GM18505 (cell line): Measurements from ENCODE around the gene TMEM200C.

ENCODE experiments used
- ATAC-seq: cut with Tn5 transposase; IDR thresholded peaks from one replicate; pipeline ENCODE4 v1.9.1; 2021; ENCODE audit not compliant: unreplicated experiment
- POLR2A ChIP-seq: IDR thresholded peaks from 4 replicates; pipeline ENCODE4 v1.6.1; 2011; ENCODE audit warnings: borderline replicate concordance; ENCODE audit not compliant: insufficient read depth, insufficient read length; ENCODE audit errors: extremely low read depth

Gene TMEM200C

DNA sequence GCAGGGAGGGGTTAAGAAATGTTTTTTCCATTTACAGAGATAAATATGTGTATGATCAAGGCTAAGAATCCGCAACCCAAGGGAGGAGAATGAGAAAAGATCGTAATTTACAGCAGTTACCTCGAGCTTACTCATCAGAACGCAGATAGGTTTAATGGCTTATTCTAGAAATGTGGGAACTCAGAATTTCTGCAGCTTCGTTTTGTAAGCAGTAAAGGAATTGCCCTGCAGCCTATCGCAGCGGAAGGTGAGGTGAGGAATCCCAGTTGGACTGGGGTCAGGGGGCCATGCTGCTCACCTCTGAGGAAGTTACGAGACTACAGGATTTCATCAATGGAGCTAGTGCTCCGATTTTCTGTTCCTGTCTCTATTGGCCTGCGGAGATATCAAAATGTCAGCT, 8.1 kb upstream of the TMEM200C start:
- no peak for ATAC-seq
- TF ChIP-seq POLR2A: no peak

DNA sequence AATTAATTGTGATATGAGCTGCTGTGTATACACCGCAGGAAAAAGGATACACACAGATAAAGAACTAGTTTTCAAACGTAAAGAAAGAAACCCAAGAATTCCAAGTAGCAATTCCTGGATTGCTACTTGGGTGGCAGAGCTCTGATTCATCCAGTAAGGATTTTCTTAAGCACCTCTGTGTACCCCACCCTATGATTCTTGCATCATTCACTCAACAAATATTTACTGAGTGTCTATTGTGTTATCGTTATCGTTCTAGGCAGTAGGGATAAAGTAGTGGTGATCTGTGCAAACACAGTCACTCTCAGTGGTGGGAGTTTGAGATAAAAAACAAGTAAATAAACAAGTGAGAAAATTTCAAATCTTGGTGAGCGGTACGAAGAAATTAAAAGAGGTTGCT, 4.9 kb upstream of the TMEM200C start:
- TF ChIP-seq POLR2A: no peak
- ATAC-seq: no peak

DNA sequence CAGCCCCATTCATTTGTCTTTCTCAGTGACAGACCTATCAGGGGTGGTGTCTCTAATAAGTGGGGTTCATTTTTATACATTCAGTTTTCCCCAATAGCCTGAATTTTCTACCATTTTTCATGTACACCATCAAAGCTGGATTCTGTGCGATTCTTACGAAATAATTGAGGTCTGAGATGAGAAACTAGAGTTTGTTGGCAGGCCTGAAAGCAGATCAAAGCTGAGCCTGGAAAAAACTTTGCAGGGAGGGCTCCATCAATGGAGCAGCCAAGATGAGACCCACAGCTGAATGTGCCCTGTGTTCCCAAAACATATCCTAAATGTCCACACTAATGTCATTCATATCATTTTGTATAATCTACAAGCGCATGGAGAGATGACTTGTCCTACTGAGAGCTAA, 4.5 kb upstream of the TMEM200C start:
- ATAC-seq: no peak
- TF ChIP-seq POLR2A: no peak

DNA sequence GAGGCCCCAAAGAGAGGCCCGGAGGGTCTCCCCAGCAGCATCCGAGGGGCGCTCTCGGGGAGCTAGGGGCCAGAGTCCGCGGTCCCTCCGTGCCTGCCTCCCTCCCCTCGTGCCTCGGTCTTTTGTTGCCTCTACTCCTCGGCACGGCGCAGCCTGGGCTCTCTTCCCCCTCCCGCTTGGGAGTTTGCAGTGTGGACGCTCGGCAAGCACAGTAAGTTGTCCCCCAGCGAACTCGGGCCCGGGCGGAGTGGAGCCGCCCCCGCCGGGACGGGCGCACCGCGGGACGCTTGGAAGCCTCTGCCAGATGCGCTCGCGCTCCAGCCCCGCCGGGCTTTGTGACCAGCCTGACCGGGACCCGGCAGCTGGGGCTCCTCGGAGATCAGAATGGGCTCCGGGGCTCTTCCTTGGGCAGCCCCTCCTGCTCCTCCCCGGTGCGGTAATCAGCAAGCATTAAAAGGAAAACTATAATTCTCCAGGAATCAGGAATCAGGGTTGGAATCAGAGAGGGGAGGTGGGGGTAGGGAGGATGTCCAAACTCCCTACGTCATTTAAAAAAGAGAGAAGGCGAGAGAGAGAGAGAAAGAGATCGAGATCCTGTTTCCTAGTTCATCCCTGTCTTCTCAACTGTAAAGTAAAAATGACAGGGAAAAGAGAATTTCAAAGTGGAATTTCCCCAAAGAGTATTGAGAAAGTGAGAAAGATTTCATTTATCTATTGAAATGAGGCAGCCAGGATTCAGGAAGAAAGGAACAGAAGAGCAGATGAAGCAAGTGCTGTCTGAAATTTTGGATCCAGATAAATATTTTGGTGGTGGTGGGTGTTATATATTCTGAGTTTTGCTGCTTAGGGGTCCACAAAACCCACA, 786 bp upstream of the TMEM200C start:
- ATAC-seq: peak; percentile 46
- TF ChIP-seq POLR2A: no peak

DNA sequence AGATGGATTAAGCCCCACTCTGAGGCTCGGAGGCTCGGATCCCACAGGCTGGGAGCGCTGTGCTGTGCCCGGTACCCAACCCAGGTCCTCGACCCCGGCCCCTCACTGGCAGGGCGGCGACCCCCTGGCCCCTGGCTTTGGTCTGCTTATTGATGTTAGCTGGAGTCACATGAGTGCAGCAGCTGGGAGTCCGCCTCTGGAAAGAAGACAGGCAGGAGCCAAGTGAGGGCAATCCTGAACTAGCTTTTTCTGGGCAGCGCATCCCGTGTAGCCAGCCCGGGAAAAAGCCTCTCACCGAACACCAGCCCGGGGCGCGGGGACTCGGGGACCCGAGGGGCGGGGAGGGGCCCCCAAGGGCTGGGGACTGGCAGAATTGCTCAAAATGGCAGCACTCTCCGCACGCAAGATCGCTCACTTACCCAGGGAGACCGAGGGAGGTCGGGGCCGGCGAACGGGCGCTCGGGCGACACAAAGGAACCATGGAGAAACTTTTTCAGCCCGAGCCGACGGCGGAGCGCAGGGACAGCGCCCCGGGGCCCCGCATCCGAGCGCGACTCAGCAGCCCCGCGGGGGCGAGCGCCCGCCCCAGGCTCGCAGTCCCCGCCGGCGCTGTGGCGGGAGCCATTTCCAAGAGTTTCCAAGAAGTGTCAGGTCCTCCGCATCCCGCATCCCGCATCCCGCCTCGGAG, 567 bp downstream of the TMEM200C start:
- ATAC-seq: peak; percentile 7
- TF ChIP-seq POLR2A: no peak

DNA sequence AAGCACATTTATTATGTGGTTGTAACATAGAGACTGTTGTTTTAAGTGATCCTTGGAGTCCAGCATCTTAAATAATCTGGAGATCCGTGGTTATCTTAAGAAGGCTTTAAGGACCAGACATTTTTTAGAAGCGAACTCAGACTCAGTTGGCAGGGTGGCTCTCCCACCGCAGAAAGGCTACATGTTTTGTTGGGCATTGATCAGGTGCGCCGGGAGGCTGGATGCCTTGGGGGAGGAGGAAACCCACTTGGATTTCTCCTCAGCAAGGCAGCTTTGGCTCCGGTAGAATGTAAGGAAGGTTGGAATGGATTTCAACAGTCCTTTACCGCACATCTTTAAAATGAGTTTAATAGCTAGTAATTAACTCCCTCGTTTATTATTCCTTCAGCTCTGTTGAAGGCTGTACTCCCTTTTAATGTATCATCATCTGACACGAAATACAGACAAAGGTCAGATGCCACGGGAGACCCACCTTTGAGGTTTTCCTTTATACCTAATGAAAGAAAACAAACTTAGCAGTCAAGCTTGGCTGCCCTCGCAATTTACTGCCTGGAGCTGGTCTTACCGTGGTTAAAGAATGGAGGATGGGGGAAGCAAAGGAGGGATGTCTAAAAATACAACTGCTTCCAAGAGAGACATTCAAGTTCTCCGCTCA, 1.2 kb downstream of the TMEM200C start:
- no peak for TF ChIP-seq POLR2A
- no peak for ATAC-seq

DNA sequence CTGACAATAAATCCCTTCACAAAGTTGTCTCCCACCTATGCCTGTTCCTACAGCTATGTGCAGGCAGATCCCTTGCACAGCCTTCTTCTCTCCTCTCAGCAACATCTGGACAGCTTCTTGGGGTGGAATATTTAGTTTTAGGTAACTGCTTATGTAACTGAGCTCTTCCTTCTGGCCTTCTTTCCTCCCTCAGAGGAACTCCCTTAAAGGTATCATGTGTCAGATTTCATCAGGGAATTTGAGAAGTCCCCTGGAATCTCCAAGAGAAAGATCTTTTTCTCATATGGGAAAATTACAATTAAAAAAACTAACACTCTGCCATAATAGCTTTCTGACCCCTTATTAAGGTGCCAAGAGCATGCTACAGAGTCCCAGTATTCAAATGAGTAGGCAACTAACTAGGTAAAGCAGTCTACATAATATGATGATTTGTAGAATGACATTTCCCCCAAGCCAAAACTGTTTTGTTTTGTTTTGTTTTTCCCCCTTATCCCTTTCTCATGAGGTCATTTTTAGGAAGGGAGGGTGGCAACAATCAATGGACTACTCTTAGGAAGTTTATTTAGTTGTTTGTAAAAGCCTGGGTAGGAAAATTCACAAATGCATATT, 2.4 kb downstream of the TMEM200C start:
- ATAC-seq: no peak
- TF ChIP-seq POLR2A: no peak

DNA sequence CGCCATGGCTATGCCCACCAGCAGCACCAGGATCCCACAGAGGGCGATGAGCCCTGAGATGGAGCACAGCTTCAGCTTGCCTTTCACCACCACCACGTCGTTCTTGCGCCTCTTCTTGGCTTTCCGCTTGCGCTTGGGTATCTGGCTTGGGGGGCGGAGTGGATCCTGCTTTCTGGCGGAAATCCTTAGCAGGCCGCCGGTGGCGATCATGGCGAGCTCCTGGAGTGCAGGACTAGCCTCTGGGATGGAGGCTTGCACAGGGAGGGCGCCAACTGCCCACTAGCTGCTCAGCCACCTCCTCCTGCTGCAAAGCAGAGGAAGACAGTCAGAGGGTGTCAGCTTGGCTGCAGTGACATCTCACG, 3.5 kb downstream of the TMEM200C start:
- no peak for ATAC-seq
- no peak for TF ChIP-seq POLR2A

DNA sequence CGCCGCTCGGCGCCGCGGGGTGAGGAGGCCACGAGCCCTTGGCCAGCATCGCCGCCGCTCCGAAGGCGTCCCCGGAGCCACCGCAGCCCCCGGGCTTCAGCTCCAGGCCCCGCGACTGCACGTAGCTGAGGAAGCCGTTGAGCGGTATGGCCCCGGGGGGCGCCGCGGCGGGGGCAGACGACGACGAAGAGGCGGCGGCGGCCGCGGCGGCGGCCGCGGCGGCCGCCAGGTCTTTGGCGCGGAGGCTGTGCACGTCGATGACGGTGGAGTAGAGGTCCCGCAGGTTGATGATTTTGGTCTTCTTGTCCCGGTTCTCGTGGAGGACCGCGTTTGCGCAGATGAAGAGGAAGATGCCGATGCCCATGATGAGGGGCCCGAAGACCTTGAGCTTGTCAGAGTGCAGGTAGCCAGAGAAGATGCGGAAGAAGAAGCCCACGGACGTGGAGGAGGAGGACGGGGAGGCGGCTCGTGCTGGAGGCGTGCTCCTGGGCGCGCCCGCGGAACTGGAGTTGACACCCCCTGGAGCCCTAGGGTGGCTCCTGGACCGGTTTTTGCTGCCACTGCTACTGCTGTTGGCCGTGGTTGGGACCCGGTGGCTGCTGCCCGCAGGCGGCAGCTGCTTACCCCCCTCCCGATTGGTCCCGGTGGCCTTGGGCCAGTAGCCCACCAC, 4.0 kb downstream of the TMEM200C start:
- ATAC-seq: peak; percentile 6
- TF ChIP-seq POLR2A: no peak

DNA sequence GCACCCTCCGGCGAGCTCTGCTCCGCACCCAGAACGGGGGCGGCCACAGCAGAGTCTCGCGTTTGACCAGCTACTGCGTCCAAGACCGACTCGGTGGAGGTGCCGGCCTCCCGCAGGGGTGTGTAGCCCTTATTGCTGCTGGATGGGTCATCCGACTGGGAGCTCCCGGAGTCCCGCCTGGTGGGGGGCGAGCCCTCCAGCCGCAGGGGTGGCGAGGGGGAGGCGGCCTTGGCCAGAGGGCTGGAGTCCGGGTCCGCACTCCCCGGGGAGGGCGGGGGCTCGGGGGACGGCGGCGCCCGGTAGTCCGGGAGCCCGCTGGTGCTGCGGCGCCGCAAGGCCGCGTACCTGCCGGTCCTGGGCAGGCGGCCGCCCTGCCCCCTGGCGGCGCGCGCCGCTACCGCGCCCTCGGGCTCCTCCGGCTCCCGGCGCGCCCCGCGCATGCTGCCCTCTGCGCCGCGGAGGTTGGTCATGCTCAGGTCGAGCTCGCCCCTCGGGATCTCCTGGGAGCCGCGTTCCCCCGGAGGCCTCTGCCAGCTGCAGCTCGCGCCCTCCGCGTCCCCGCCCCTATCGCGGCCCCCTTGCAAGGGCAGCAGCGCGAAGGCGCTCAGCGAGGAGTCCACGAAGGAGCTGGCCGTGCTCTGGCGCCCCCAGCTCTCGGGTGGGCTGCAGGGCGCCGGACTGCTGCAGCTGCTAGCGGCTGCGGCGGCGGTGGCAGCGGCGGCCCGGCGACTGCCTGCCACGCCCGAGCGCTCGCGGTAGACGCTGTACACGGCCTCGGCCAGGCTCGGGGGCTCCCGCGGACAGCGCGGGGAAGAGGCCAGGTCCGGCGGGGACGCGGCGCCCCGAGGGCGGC, 4.8 kb downstream of the TMEM200C start:
- peak; percentile 86 for ATAC-seq
- no peak for TF ChIP-seq POLR2A

DNA sequence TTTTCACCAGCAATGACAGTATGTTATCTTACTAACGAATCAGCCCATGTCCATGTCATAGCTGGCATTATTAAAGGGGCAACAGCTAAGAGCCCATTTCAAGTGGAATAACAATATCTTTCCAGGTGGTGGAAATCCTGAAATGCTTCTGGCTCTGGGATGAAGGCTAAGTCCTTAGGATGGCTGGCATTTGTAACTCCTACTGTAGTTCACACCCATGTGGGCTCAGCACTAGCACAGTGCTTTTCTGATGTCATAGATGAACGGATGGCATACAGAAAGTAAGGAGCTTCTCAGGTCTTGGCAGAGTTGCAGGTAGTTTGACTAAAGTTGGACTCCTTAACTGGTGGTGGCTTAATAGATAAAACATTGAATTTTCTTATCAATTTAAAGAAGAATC, 10.0 kb downstream of the TMEM200C start:
- ATAC-seq: no peak

DNA sequence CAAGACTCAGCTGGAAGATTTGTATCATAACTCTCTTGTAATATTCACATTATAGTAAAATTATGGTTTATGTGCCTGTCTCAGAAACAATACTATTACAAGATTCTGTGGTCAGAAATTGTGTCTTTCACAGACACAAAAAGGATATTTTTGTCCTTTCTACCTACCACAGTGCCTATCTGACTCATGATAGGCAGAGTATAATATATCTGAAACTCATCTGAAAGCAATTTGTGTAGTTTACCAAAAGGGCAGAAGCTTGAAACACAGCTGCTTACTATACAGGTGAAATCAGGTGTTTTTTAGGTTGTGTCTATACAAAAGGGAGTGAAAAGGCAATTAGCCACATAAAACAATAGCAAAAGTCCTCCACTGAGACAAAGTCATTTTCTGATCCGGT, 10.9 kb downstream of the TMEM200C start:
- ATAC-seq: peak; percentile 79
- no peak for TF ChIP-seq POLR2A

More for the DNA sequence above, 10.0 kb downstream of the TMEM200C start:
- no peak for TF ChIP-seq POLR2A
